NCI-H82 (cell line): Measurements from ENCODE around the gene ZSWIM5.
"Not testable (repeated sequence)": the region's sequence is repeated elsewhere in the genome, so short reads cannot be mapped to it uniquely, and the experiment has no call there.

ENCODE experiments used
- DNase-seq: peaks from one replicate; lab custom pipeline; 2025; lab: John Stamatoyannopoulos, UW

The ZSWIM5 gene

DNA sequence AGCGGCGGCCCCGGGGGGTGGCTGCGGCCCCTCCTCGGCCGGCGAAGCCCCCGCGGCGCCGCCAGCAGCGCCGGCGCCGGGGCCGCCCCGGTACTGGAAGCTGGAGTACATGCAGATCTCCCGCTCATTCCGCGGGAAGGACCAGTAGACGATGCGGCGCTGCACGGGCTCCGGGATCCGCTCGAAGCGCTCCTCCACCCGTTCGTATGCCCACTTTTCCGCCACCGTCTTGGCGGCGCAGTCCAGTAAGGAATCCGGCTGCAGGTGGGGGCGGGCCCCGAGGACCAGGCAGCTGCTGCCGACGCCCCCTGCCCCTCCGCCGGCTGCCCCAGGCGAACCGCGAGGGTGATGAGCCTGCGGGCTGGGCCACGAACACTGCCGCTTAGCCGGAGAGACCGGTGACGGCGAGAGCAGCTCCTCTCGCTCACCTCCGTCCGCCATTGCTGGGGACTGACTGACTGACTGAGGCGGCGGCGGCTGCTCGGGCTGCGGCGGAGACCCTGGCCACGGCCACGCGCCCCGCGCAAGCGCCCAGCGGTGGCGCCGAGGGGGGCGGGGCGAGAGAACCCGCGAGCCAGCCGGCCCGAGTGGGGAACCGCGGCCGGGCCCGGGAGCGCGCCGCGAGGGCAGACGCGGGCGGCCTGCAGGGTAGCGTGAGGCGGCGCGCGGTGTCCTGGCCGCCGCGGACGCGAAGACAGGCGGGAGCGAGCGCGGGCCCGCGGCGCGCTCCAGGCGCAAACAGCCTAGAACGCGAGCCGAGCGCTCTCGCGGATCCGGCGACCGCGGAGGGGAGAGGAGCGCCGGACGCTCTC lies at the start of gene ZSWIM5:
TSS of gene ZSWIM5 (minus strand) at position 696 of the 812 bp plus-strand sequence. CDS start at position 441, 255 bp downstream.
- peak; percentile 83 for DNase-seq

DNA sequence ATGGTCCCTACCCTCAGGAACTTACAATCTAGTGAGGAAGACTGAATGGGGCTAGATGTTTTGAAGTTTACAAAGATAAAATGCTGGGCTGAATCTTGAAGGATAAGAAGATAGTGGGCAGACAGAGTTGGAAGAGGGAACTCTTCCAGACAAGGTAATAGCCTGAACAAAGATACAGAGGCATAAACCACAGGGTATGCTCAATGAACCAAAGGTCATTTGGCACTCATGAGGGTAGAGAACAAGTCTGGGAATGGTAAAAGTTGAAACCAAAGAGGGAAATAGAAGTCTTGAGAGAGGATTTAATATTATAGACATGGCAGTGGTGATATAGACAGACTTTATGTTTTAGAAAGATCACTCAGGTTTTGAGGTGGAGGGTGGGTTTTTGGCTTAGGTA lies 48.1 kb upstream of the ZSWIM5 start:
- DNase-seq = no peak

DNA sequence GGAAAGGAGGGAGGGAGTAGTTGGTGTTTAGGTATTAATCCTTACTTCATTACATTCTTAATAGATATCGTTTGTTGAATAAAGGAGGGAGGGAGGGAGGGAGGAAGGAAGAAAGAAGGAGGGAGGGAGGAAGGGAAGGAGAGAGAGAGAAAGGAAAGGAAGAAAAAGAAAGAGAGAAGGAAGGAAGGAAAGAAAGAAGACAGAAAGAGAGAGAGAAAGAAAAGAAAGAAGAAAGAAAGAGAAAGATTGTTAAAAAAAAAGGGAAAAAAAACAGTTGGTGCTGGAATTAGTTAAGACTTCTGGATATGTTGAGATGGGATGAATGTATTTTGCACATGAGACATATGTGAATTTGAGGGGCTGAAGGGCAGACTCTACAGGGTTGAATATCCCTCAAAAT lies 44.1 kb upstream of the ZSWIM5 start:
- DNase-seq = no peak

DNA sequence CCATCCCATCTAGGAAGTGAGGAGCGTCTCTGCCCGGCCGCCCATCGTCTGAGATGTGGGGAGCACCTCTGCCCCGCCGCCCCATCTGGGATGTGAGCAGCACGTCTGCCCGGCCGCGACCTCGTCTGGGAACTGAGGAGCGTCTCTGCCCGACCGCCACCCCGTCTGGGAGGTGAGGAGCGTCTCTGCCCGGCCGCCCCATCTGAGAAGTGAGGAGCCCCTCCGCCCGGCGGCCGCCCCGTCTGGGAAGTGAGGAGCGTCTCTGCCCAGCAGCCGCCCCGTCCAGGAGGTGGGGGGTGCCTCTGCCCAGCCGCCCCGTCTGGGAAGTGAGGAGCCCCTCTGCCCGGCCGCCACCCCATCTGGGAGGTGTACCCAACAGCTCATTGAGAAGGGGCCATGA lies 41.6 kb upstream of the ZSWIM5 start:
- DNase-seq = not testable (repeated sequence)

- no peak for DNase-seq
These were observed 40.4 kb upstream of the ZSWIM5 start for GRCh38 chr1:45246760-45247159.

GRCh38 chr1:45246359-45246758 lies 40.0 kb upstream of the ZSWIM5 start:
- not testable (repeated sequence) for DNase-seq

- no peak for DNase-seq
These were observed 38.3 kb upstream of the ZSWIM5 start for GRCh38 chr1:45244660-45245059.

GRCh38 chr1:45243476-45244343 lies 37.3 kb upstream of the ZSWIM5 start:
- DNase-seq = no peak

DNA sequence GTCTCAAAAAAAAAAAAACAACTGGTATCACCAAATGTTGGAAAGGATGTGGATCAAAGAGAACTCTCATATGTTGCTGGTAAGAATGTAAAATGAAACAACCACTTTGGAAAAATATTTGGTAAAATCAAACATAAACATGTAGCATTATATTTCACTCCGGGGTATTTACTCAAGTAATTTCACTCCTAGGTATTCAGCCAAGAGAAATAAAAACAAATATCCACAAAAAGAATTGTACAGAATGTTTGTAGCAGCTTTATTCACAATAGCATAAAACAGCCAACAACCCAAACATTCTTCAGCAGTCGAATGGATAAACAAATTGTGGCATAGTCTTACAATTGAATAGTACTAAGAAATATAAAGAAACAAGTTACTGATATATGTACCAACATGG lies 32.4 kb upstream of the ZSWIM5 start:
- no peak for DNase-seq

- no peak for DNase-seq
These were observed 29.7 kb upstream of the ZSWIM5 start for GRCh38 chr1:45236136-45236535.

DNA sequence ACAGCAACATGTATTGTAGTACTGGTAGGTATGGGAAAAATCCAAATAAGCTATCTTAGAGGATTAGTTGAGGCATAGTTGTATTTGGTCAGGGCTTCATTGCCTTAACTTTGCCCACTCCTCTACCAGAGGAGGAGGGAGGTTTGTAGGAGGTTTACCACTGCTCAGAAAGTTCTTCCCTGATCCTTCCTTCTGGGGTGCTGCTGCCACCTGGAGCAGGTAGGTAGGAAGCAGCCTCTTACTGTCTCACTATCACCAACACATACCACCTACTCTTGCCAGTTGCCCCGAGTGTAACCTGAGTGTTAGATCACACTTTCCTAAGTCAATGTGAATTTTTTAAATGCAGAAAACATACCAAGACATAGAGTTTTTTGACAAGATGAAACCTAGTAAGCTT lies 24.1 kb upstream of the ZSWIM5 start:
- no peak for DNase-seq

GRCh38 chr1:45225598-45225997 lies 19.2 kb upstream of the ZSWIM5 start:
- DNase-seq = no peak

DNA sequence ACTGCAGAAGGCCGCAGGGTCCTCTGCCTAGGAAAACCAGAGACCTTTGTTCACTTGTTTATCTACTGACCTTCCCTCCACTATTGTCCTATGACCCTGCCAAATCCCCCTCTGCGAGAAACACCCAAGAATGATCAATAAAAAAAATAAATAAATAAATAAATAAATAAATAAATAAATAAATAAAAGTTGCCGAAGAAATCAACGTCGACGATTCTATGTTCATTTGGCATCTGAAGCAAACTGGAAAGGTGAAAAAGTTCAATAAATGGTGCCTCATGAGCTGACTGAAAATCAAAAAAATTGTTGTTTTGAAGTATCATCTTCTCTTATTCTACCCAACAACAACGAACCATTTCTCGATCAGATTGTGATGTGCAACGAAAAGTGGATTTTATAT lies 17.3 kb upstream of the ZSWIM5 start:
- DNase-seq = not testable (repeated sequence)

- no peak for DNase-seq
These were observed 15.3 kb upstream of the ZSWIM5 start for GRCh38 chr1:45221716-45222115.

GRCh38 chr1:45216861-45217260 lies 10.5 kb upstream of the ZSWIM5 start:
- no peak for DNase-seq

- DNase-seq = no peak
These were observed 9.8 kb upstream of the ZSWIM5 start for GRCh38 chr1:45216200-45216541.

- DNase-seq = no peak
These were observed 9.2 kb upstream of the ZSWIM5 start for GRCh38 chr1:45215485-45216199.

DNA sequence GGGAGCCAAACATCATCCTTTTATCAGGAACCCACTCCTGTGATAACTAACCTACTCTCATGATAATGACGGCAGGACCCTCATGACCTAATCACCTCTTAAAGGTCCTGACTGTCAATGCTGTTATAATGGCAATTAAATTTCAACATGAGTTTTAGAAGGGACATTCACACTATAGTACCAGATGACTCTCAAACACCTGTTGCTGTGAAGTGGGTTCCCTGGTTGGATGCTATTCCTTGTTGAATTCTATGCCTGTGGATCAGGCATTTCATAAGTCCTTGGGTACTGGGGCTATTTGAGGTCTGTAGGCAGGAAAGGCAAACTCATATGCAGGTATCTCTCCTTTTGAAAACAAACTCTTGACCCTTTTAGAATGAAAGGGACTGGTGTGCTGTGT lies 7.5 kb upstream of the ZSWIM5 start:
- DNase-seq = no peak

- no peak for DNase-seq
These were observed 4.7 kb upstream of the ZSWIM5 start for GRCh38 chr1:45211076-45211475.

DNA sequence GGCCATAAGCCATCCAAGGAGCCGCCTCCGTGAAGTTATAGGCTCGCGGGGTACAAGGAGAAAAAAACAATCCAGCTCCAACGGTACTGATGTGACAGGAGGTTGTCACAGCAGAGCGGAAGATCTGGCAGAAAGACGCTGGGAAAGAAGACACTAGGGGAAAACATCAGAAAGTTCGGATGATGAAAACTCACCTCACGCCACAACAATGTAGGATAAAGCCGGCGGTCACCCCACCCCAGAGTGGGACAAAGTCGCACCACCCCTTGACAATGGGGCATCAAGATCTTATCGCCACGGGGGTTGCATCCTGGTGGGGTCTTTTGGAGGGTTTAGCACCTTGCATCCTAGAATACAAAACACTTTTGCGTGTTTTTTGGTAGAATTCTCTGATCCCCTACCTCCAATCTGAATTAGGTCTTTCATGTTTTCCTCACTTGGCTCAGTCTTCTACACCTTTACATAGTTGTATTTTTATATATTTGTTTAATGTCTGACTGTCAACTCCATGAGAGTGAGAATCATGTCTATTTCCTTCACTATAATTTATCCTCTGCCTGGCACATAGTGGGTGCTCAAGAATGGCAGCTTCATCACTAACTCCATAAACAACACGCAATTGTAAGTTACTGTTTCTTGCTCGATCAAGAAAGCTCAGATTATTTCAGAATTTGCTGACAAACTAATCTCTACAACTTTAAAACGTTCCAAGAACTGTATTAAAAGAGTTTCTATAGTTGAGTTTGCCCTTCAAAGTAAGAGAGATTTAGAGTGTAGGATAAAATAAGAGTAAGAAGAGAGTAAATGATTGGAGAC lies 611 bp upstream of the ZSWIM5 start:
- no peak for DNase-seq

DNA sequence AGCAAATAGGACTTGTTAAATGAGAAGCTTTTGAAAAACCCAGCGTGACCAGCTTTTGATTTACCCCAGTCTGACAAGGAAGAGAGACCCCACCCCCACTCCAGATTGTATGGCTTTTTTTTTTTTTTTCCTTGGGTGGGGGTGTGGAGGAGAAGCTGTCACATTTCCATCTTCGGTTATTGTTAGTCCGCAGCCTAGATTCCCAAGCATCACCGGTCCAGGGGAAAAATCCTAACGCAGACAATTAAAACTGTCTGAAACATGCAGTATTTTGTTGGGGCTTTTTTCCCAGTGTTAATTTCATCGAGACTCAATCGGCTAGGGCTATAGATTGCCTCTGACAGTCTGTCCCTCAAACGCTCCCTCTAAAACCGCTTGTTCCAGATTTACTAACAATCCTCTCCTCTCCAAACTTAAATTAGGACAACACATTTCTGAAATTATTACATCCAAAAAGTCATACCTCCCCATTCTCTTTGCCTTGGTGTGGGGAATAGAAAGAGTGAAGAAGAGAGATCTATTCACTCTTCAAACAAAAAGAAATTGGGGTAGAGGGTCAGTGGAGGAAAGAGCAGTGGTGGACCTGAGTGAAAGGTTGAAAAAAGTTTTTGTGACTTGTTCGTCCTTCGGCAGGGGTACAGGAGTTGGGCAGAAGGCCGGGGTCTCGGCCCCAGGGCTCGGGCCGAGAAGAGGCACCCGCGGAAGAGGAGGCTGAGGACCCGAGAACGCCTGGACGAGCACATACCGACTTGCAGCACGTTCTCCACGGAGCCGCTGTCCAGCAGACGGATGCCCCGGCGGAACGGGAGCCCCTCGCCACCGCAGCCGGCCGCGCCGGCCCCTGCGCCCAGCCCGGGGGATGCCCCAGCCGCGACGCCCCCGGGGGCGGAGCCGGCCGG lies 1.1 kb downstream of the ZSWIM5 start:
- peak; percentile 77 for DNase-seq
